Progenitor cell of endocrine pancreas (in vitro differentiated cells): ENCODE measurements around the gene TMEM119. TPM values are rescaled to one million over a fixed set of nuclear protein-coding genes. Genes with fewer than 3 reads are reported as not detected.

ENCODE experiments used
- DNase-seq: peaks from one replicate; pipeline ENCODE4 v3.0.0; 2021; ENCODE audit warnings: low spot score; ENCODE audit not compliant: unreplicated experiment
- H3K27ac Mint-ChIP-seq: 2 replicates; pipeline ENCODE4 v1.8.0; 2021; ENCODE audit warnings: mild to moderate bottlenecking, moderate library complexity, mixed read lengths
- H3K27me3 Mint-ChIP-seq: 2 replicates; pipeline ENCODE4 v1.8.0; 2021; ENCODE audit warnings: mixed read lengths
- H3K36me3 Mint-ChIP-seq: 2 replicates; pipeline ENCODE4 v1.8.0; 2022; ENCODE audit warnings: mixed read lengths; ENCODE audit not compliant: insufficient read depth
- H3K4me1 Mint-ChIP-seq: 2 replicates; pipeline ENCODE4 v1.8.0; 2021; ENCODE audit warnings: low read depth, mixed read lengths
- H3K4me3 Mint-ChIP-seq: 2 replicates; pipeline ENCODE4 v1.8.0; 2021; ENCODE audit warnings: low read depth, mild to moderate bottlenecking, moderate library complexity, mixed read lengths
- H3K9me3 Mint-ChIP-seq: 2 replicates; pipeline ENCODE4 v1.8.0; 2021; ENCODE audit warnings: low read depth, mixed read lengths
- CTCF ChIP-seq: fragments of 200-600 bp; sonication (generic); IDR thresholded peaks from one replicate; pipeline ENCODE4 v1.5.0; 2021; ENCODE audit warnings: antibody characterized with exemption, mild to moderate bottlenecking; ENCODE audit not compliant: unreplicated experiment
- total RNA-seq: library from RNA; stranded (reverse); gene quantifications from 2 replicates; pipeline ENCODE4 v1.2.1, GENCODE V29; 2021

Gene TMEM119
- total RNA-seq, 1 donor from 2014 or later = not detected

GRCh38 chr12:108623577-108623976 is 25.7 kb upstream of the TMEM119 start:
- H3K36me3 Mint-ChIP-seq = no peaks in the 10 kb centered on the region
- DNase-seq = no peak
- no peak for TF ChIP-seq CTCF
- H3K4me3 Mint-ChIP-seq = no peak overlapping the region
- no peaks in the 10 kb centered on the region for H3K9me3 Mint-ChIP-seq
- H3K4me1 Mint-ChIP-seq = peaks cover 1% of the 10 kb centered on the region
- no peak overlapping the region for H3K27ac Mint-ChIP-seq
- peaks cover 11% of the 10 kb centered on the region for H3K27me3 Mint-ChIP-seq

DNA sequence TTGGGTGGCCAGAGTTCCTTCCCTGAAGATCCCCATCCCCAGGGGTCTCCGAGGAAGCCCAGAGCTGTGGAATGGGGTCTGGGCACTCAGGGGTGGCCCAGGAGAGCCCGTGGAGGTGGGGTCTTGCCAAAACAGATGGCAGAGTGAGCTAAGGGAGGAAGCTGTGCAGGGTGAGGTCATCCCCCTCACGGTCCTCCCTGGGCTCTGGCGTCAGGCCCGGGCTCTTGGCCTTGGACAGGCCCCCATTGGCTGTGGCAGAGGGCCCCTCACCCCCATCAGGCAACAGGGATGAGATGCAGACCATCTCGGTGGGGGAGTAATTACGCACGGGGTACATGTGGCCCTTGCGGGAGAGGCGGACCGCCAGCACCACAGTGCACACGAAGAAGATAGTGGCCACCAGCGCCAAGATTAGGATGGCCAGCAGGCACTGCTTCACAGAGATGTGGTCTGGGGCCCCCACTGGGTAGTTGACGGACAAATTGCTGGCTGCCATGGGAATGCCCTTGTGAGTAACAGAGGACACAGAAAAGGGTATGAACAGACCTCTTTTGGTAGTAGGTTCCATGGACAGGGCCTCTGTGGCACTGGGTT is 25.1 kb upstream of the TMEM119 start:
- Mint-ChIP-seq H3K4me1 (peaks cover 1% of the 10 kb centered on the region), H3K27me3 (peaks cover 12% of the 10 kb centered on the region), H3K9me3 (no peaks in the 10 kb centered on the region), H3K36me3 (no peaks in the 10 kb centered on the region), H3K27ac (no peak overlapping the region), H3K4me3 (no peak overlapping the region)
- no peak for TF ChIP-seq CTCF
- DNase-seq = no peak

DNA sequence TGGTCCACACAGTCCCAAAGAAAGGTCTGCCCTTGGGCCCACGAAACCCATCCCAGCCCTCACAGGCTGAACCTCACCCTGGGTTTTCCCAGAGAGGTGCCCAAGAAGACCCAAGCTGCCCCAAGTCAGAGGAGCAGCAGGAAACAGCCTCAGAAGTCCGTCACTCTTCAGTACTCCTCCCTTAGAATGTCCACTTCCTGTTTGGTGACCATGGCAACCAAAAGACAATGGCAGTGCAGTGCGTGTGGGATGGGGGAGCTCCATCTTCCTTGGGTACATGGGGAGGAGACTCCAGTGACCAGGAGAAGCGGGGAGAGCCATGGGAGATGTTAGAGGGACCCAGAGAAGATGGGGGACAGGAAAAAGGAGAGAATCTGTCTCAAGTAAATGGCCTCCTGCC is 24.5 kb upstream of the TMEM119 start:
- H3K4me1 Mint-ChIP-seq = peaks cover 1% of the 10 kb centered on the region
- no peak for TF ChIP-seq CTCF
- H3K27ac Mint-ChIP-seq = no peak overlapping the region
- no peaks in the 10 kb centered on the region for H3K9me3 Mint-ChIP-seq
- peaks cover 12% of the 10 kb centered on the region for H3K27me3 Mint-ChIP-seq
- no peak overlapping the region for H3K4me3 Mint-ChIP-seq
- H3K36me3 Mint-ChIP-seq = no peaks in the 10 kb centered on the region
- DNase-seq = no peak

DNA sequence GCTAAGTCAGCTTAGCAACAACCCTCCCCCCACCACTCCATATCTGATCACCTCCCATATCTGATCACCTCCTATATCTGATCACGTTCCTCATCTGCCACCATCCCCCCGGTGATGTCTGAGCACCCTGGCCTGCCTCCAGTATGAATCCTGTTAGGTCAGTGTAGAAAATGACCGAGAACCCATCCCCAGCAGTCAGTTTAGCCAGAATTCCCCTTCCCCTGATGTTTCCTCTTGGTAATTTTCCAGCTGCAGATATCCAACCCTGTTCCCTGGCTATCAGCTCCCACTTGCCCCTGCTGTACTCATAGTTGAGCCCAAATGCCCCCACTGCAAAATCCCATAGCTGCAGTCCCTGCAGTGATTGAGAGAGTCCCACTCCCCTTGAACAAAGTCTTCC is 23.3 kb upstream of the TMEM119 start:
- DNase-seq = no peak

GRCh38 chr12:108620236-108620879 is 22.5 kb upstream of the TMEM119 start:
- Mint-ChIP-seq H3K36me3 (no peaks in the 10 kb centered on the region), H3K27me3 (peaks cover 12% of the 10 kb centered on the region), H3K9me3 (peaks cover 5% of the 10 kb centered on the region), H3K4me3 (no peak overlapping the region), H3K4me1 (peaks cover 1% of the 10 kb centered on the region), H3K27ac (no peak overlapping the region)
- no peak for TF ChIP-seq CTCF
- DNase-seq = no peak

More for the DNA sequence above, 23.3 kb upstream of the TMEM119 start:
- no peak overlapping the region for H3K27ac Mint-ChIP-seq
- H3K4me1 Mint-ChIP-seq = peaks cover 1% of the 10 kb centered on the region
- no peak for TF ChIP-seq CTCF
- H3K27me3 Mint-ChIP-seq = peaks cover 12% of the 10 kb centered on the region
- H3K36me3 Mint-ChIP-seq = no peaks in the 10 kb centered on the region
- no peak overlapping the region for H3K4me3 Mint-ChIP-seq
- peaks cover 4% of the 10 kb centered on the region for H3K9me3 Mint-ChIP-seq
